Measurements from ENCODE around the gene MEGF6.
"Not testable (repeated sequence)": the region's sequence is repeated elsewhere in the genome, so short reads cannot be mapped to it uniquely, and the experiment has no call there.

The MEGF6 gene

GRCh38 chr1:3585940-3586568, 25.3 kb downstream of the MEGF6 start:
- no peak overlapping the region for H3K4me3 Mint-ChIP-seq

GRCh38 chr1:3585353-3585868, 25.9 kb downstream of the MEGF6 start:
- peaks cover 24% of the 10 kb centered on the region for H3K4me1 Mint-ChIP-seq
- not testable (repeated sequence) for H3K27ac Mint-ChIP-seq; H3K4me3 Mint-ChIP-seq; DNase-seq; H3K9me3 Mint-ChIP-seq; H3K36me3 Mint-ChIP-seq (ENCODE audit: low read depth); H3K27me3 Mint-ChIP-seq (ENCODE audit: low read depth, poor library complexity)

More at GRCh38 chr1:3585940-3586568, 25.3 kb downstream of the MEGF6 start:
- no peaks in the 10 kb centered on the region for H3K27me3 Mint-ChIP-seq (ENCODE audit: low read depth, poor library complexity)
- H3K27ac Mint-ChIP-seq: no peak overlapping the region
- no peaks in the 10 kb centered on the region for H3K36me3 Mint-ChIP-seq (ENCODE audit: low read depth)
- peaks cover 4% of the 10 kb centered on the region for H3K9me3 Mint-ChIP-seq
- DNase-seq: no peak
- no peak for TF ChIP-seq CTCF (IDR thresholded peaks at IDR 0.05)
- H3K4me1 Mint-ChIP-seq: peaks cover 30% of the 10 kb centered on the region

- peaks cover 19% of the 10 kb centered on the region for H3K4me1 Mint-ChIP-seq
- no peak overlapping the region for H3K4me3 Mint-ChIP-seq
- DNase-seq: no peak
- H3K27ac Mint-ChIP-seq: no peak overlapping the region
- no peak for TF ChIP-seq CTCF (IDR thresholded peaks at IDR 0.05)
- no peaks in the 10 kb centered on the region for H3K27me3 Mint-ChIP-seq (ENCODE audit: low read depth, poor library complexity)
- peaks cover 4% of the 10 kb centered on the region for H3K9me3 Mint-ChIP-seq
- H3K36me3 Mint-ChIP-seq (ENCODE audit: low read depth): no peaks in the 10 kb centered on the region
Measured at GRCh38 chr1:3584915-3585314, 26.4 kb downstream of the MEGF6 start.

GRCh38 chr1:3583751-3584150, 27.6 kb downstream of the MEGF6 start:
- not testable (repeated sequence) for H3K27ac Mint-ChIP-seq; H3K27me3 Mint-ChIP-seq (ENCODE audit: low read depth, poor library complexity); H3K9me3 Mint-ChIP-seq; DNase-seq; H3K4me3 Mint-ChIP-seq; H3K36me3 Mint-ChIP-seq (ENCODE audit: low read depth)
- peaks cover 15% of the 10 kb centered on the region for H3K4me1 Mint-ChIP-seq

- Mint-ChIP-seq H3K4me3 (no peak overlapping the region), H3K4me1 (peaks cover 29% of the 10 kb centered on the region), H3K36me3 (ENCODE audit: low read depth) (no peaks in the 10 kb centered on the region), H3K27ac (no peak overlapping the region), H3K27me3 (ENCODE audit: low read depth, poor library complexity) (no peaks in the 10 kb centered on the region), H3K9me3 (peaks cover 4% of the 10 kb centered on the region)
- no peak for TF ChIP-seq CTCF (IDR thresholded peaks at IDR 0.05)
- DNase-seq: no peak
Measured at GRCh38 chr1:3581296-3582036, 29.8 kb downstream of the MEGF6 start.

GRCh38 chr1:3580231-3580630, 31.1 kb downstream of the MEGF6 start:
- peaks cover 5% of the 10 kb centered on the region for H3K36me3 Mint-ChIP-seq (ENCODE audit: low read depth)
- peaks cover 29% of the 10 kb centered on the region for H3K4me1 Mint-ChIP-seq
- H3K27me3 Mint-ChIP-seq (ENCODE audit: low read depth, poor library complexity): no peaks in the 10 kb centered on the region
- H3K27ac Mint-ChIP-seq: no peak overlapping the region
- DNase-seq: no peak
- no peak for TF ChIP-seq CTCF (IDR thresholded peaks at IDR 0.05)
- H3K9me3 Mint-ChIP-seq: peaks cover 4% of the 10 kb centered on the region
- H3K4me3 Mint-ChIP-seq: no peak overlapping the region

Measured in nephron progenitor cell (in vitro differentiated cells).